Astrocyte (in vitro differentiated cells and primary cell): ENCODE measurements around the gene GRK2. TPM values are rescaled to one million over a fixed set of nuclear protein-coding genes. Genes with fewer than 3 reads are reported as not detected.

Experiments used
- DNase-seq: peaks from one replicate; pipeline ENCODE4 v3.0.0-alpha.2; 2010; ENCODE audit warnings: low read depth
- FAIRE-seq: peaks from 2 replicates; lab custom pipeline; 2011; peaks lifted over from hg19 to GRCh38; lab: Jason Lieb, UNC
- H2AFZ ChIP-seq: 2 replicates; pipeline ENCODE4 v1.6.0; 2012; ENCODE audit warnings: low read depth, low read length, inconsistent platforms
- H3K27ac ChIP-seq: 2 replicates; pipeline ENCODE4 v1.5.1; 2011; ENCODE audit warnings: low read depth, low read length, inconsistent platforms
- H3K27me3 ChIP-seq: 2 replicates; pipeline ENCODE4 v1.6.0; 2011; ENCODE audit warnings: low read length, inconsistent platforms; ENCODE audit not compliant: insufficient read depth
- H3K36me3 ChIP-seq: 2 replicates; pipeline ENCODE4 v1.5.1; 2011; ENCODE audit warnings: low read length, inconsistent platforms; ENCODE audit not compliant: insufficient read depth
- H3K4me1 ChIP-seq: 2 replicates; pipeline ENCODE4 v1.5.1; 2011; ENCODE audit warnings: low read length, inconsistent platforms; ENCODE audit not compliant: insufficient read depth
- H3K4me2 ChIP-seq: 2 replicates; pipeline ENCODE4 v1.6.0; 2012; ENCODE audit warnings: low read length, inconsistent platforms
- H3K4me3 ChIP-seq: 2 replicates; pipeline ENCODE4 v1.5.1; 2011; ENCODE audit warnings: low read depth, mild to moderate bottlenecking, low read length, inconsistent platforms; ENCODE audit not compliant: insufficient read depth
- H3K79me2 ChIP-seq: 2 replicates; pipeline ENCODE4 v1.6.0; 2012; ENCODE audit warnings: mild to moderate bottlenecking, low read length, inconsistent platforms; ENCODE audit not compliant: insufficient read depth
- H3K9ac ChIP-seq: 2 replicates; pipeline ENCODE4 v1.6.0; 2012; ENCODE audit warnings: mild to moderate bottlenecking, low read length, inconsistent platforms
- H3K9me3 ChIP-seq: 2 replicates; pipeline ENCODE4 v1.5.1; 2012; ENCODE audit warnings: low read depth, mild to moderate bottlenecking, low read length, inconsistent platforms; ENCODE audit not compliant: insufficient read depth
- H4K20me1 ChIP-seq: 2 replicates; pipeline ENCODE4 v1.6.0; 2012; ENCODE audit warnings: low read length, inconsistent platforms; ENCODE audit not compliant: insufficient read depth
- H3K27ac Mint-ChIP-seq: one replicate; pipeline ENCODE4 v1.8.0; 2021; ENCODE audit warnings: mild to moderate bottlenecking, mixed read lengths; ENCODE audit not compliant: unreplicated experiment
- H3K27me3 Mint-ChIP-seq: one replicate; pipeline ENCODE4 v1.8.0; 2021; ENCODE audit warnings: low read depth, mixed read lengths; ENCODE audit not compliant: unreplicated experiment
- H3K36me3 Mint-ChIP-seq: one replicate; pipeline ENCODE4 v1.8.0; 2021; ENCODE audit warnings: low read depth, mixed read lengths; ENCODE audit not compliant: unreplicated experiment
- H3K4me1 Mint-ChIP-seq: one replicate; pipeline ENCODE4 v1.8.0; 2021; ENCODE audit warnings: low read depth, mixed read lengths; ENCODE audit not compliant: unreplicated experiment
- H3K4me3 Mint-ChIP-seq: one replicate; pipeline ENCODE4 v1.8.0; 2021; ENCODE audit warnings: mild to moderate bottlenecking, moderate library complexity, mixed read lengths; ENCODE audit not compliant: unreplicated experiment
- H3K9me3 Mint-ChIP-seq: one replicate; pipeline ENCODE4 v1.8.0; 2021; ENCODE audit warnings: mild to moderate bottlenecking, mixed read lengths; ENCODE audit not compliant: unreplicated experiment
- EZH2 ChIP-seq: IDR thresholded peaks from 2 replicates; pipeline ENCODE4 v1.6.1; 2012; ENCODE audit warnings: mild to moderate bottlenecking, low read length, inconsistent platforms; ENCODE audit not compliant: insufficient read depth
- total RNA-seq: library from RNA; stranded (reverse); gene quantifications from 2 replicates; pipeline ENCODE4 v1.2.1, GENCODE V29; 2021
- TF ChIP-seq, protein P1 (sequence below): IDR thresholded peaks from 2 replicates; pipeline ENCODE4 v1.5.1; 2011; ENCODE audit warnings: low read depth, mild to moderate bottlenecking, inconsistent platforms, low read length, moderate library complexity; ENCODE audit not compliant: insufficient read depth

Gene GRK2
- total RNA-seq, 1 donor from 2014 or later, result 34.0 TPM

DNA sequence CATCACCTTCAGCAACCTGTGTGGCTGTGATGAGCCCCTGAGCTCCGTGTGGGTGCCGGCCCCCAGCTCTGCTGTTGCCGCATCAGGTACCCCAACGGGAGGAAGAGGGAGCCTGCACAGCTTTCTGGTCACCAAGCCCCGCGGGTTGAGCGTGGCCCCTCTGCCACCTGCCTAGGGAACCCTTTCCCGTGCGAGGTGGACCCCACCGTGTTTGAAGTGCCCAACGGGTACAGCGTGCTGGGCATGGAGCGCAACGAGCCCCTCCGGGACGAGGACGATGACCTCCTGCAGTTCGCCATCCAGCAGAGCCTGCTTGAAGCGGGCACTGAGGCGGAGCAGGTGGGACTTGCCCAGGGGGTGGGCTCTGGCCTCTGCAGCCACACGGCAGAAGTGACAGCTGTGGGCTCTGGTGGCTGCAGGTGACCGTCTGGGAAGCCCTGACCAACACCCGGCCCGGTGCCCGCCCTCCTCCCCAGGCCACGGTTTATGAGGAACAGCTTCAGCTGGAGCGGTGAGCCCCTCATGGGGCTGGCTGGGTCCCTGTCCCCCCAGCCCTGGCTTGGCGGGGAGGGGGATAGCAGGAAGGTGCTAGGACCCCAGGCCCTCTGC lies 35.1 kb downstream of the GRK2 start:
- H3K27me3 Mint-ChIP-seq, result peaks cover 2% of the 10 kb centered on the region
- H3K9me3 ChIP-seq, result no peaks in the 10 kb centered on the region
- FAIRE-seq, result no peak
- peaks cover 17% of the 10 kb centered on the region for H3K36me3 Mint-ChIP-seq
- H3K4me1 Mint-ChIP-seq, result peaks cover 5% of the 10 kb centered on the region
- H3K4me3 ChIP-seq, result no peak overlapping the region
- H4K20me1 ChIP-seq, result peaks cover 33% of the 10 kb centered on the region
- DNase-seq, result no peak
- H2AFZ ChIP-seq, result no peak overlapping the region
- no peaks in the 10 kb centered on the region for H3K9me3 Mint-ChIP-seq
- H3K4me1 ChIP-seq, result peaks cover 10% of the 10 kb centered on the region
- H3K27ac ChIP-seq, result no peak overlapping the region
- H3K36me3 ChIP-seq, result peaks cover 2% of the 10 kb centered on the region
- no peaks in the 10 kb centered on the region for H3K27me3 ChIP-seq
- no peak overlapping the region for H3K9ac ChIP-seq
- H3K79me2 ChIP-seq, result peaks cover 7% of the 10 kb centered on the region
- no peak overlapping the region for H3K4me2 ChIP-seq
- H3K27ac Mint-ChIP-seq, result no peak overlapping the region
- TF ChIP-seq, protein P1, sequence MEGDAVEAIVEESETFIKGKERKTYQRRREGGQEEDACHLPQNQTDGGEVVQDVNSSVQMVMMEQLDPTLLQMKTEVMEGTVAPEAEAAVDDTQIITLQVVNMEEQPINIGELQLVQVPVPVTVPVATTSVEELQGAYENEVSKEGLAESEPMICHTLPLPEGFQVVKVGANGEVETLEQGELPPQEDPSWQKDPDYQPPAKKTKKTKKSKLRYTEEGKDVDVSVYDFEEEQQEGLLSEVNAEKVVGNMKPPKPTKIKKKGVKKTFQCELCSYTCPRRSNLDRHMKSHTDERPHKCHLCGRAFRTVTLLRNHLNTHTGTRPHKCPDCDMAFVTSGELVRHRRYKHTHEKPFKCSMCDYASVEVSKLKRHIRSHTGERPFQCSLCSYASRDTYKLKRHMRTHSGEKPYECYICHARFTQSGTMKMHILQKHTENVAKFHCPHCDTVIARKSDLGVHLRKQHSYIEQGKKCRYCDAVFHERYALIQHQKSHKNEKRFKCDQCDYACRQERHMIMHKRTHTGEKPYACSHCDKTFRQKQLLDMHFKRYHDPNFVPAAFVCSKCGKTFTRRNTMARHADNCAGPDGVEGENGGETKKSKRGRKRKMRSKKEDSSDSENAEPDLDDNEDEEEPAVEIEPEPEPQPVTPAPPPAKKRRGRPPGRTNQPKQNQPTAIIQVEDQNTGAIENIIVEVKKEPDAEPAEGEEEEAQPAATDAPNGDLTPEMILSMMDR, result no peak
- no peak for TF ChIP-seq EZH2
- no peak overlapping the region for H3K4me3 Mint-ChIP-seq

DNA sequence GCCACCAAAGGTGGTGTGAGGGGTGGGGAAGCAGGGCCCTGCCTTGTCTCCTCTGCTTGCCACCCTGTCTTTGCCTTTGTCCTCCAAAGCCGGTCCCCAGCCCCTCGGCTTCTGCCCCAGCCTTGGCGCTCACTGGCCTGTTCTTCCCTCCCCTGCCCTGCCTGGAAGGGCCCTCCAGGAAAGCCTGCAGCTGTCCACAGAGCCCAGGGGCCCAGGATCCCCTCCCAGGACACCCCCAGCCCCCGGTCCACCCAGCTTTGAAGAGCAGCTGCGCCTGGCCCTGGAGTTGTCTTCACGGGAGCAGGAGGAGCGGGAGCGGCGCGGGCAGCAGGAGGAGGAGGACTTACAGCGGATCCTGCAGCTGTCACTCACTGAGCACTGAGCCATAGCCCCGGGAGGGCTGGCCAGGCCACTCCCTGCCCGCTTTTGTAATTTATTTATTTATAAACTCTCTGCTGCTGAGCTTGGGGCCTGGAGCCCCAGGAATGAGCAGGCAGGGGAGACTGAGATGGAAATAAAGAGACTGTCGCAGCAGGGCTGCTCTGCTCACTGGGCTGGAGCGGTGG lies 35.8 kb downstream of the GRK2 start:
- no peak for FAIRE-seq
- no peak for DNase-seq
- Mint-ChIP-seq H3K27me3 (peaks cover 2% of the 10 kb centered on the region), H3K4me3 (peak overlapping the region; percentile 71), H3K36me3 (peaks cover 12% of the 10 kb centered on the region), H3K9me3 (no peaks in the 10 kb centered on the region), H3K27ac (peak overlapping the region; percentile 18), H3K4me1 (peaks cover 5% of the 10 kb centered on the region)
- no peaks in the 10 kb centered on the region for H3K27me3 ChIP-seq
- peaks cover 1% of the 10 kb centered on the region for H3K79me2 ChIP-seq
- no peaks in the 10 kb centered on the region for H3K9me3 ChIP-seq
- H3K36me3 ChIP-seq, result peaks cover 2% of the 10 kb centered on the region
- no peak overlapping the region for H3K4me3 ChIP-seq
- no peak overlapping the region for H3K27ac ChIP-seq
- peak overlapping the region; percentile 93 for H3K4me2 ChIP-seq
- no peak overlapping the region for H3K9ac ChIP-seq
- peaks cover 33% of the 10 kb centered on the region for H4K20me1 ChIP-seq
- no peak overlapping the region for H2AFZ ChIP-seq
- H3K4me1 ChIP-seq, result peaks cover 10% of the 10 kb centered on the region
- TF ChIP-seq, protein P1, result no peak
- TF ChIP-seq EZH2, result no peak

DNA sequence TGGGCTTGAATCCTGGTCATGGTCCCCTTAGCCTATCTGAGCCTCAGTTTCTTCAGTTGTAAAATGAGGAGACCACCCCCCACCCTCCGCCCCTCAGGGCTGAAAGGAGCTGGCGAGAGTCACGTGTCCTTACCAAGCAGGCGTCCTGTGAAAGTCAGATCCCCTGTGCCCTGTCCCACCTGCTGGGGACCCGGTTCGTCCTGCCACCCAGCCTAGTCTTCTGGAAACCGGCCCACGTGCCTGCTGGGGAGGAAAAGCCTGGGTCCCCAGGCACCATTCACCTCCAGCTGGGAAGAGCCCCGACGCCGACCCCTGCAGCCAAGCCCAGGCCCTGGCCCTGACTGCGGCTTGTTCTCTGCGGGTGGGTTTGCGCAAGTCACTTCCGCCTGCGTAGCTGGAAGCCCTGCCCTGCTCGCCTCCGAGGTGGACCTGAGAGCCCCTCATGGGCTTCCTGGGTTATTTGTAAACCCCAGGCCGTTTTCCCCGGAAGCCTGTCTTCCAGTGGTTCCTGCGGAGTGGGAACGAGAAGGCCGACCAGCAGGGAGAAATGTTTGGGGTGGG lies 36.4 kb downstream of the GRK2 start:
- Mint-ChIP-seq H3K27ac (peak overlapping the region; percentile 18), H3K9me3 (no peaks in the 10 kb centered on the region), H3K36me3 (peaks cover 11% of the 10 kb centered on the region), H3K27me3 (peaks cover 2% of the 10 kb centered on the region), H3K4me1 (peaks cover 5% of the 10 kb centered on the region), H3K4me3 (peak overlapping the region; percentile 71)
- H3K79me2 ChIP-seq, result no peaks in the 10 kb centered on the region
- H4K20me1 ChIP-seq, result peaks cover 33% of the 10 kb centered on the region
- peaks cover 2% of the 10 kb centered on the region for H3K36me3 ChIP-seq
- H3K4me1 ChIP-seq, result peaks cover 10% of the 10 kb centered on the region
- peak overlapping the region; percentile 72 for H3K4me3 ChIP-seq
- H3K9me3 ChIP-seq, result no peaks in the 10 kb centered on the region
- TF ChIP-seq EZH2, result no peak
- TF ChIP-seq, protein P1, result no peak
- no peak overlapping the region for H2AFZ ChIP-seq
- DNase-seq (no peak), FAIRE-seq (no peak)
- no peak overlapping the region for H3K27ac ChIP-seq
- H3K4me2 ChIP-seq, result peak overlapping the region; percentile 93
- peak overlapping the region; percentile 76 for H3K9ac ChIP-seq
- H3K27me3 ChIP-seq, result no peaks in the 10 kb centered on the region
